22Rv1 (cell line): ENCODE measurements around the gene NELL1.

ENCODE experiments used
- CTCF ChIP-seq: fragments of 450-650 bp; IDR thresholded peaks from 2 replicates; pipeline ENCODE4 v1.5.1; 2017; ENCODE audit warnings: mild to moderate bottlenecking
- ZFX ChIP-seq: fragments of 450-650 bp; IDR thresholded peaks from 2 replicates; pipeline ENCODE4 v1.6.1; 2017; ENCODE audit warnings: antibody characterized with exemption, borderline replicate concordance

GRCh38 chr11:20912065-20912821 lies 242.9 kb downstream of the NELL1 start:
- TF ChIP-seq CTCF, result no peak
- no peak for TF ChIP-seq ZFX
